Measurements from ENCODE around the gene ATG9B.

DNA sequence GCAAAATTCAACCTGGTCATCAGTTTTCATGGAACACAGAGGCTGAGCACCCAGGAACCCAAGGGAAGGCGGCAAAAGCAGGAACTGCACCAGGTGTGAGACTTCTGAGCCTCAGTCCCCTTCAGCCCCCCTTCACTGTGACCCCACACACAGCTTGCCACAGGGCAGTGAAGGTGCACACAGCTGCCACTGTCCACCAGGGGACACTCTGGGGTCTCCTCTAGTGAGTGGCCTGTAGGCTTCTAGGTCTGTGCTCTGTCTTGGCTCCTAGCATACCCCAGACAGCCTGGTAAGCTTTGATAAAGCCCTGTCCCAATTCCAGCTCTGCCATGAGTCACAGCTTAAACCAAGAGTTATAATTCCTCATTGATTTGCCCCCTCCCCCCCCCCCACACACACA lies 58.3 kb downstream of the ATG9B start:
- TF ChIP-seq EZH2 (IDR thresholded peaks at IDR 0.05; ENCODE audit: borderline replicate concordance, low read depth, low read length, severe bottlenecking): no peak
- TF ChIP-seq, protein P1, sequence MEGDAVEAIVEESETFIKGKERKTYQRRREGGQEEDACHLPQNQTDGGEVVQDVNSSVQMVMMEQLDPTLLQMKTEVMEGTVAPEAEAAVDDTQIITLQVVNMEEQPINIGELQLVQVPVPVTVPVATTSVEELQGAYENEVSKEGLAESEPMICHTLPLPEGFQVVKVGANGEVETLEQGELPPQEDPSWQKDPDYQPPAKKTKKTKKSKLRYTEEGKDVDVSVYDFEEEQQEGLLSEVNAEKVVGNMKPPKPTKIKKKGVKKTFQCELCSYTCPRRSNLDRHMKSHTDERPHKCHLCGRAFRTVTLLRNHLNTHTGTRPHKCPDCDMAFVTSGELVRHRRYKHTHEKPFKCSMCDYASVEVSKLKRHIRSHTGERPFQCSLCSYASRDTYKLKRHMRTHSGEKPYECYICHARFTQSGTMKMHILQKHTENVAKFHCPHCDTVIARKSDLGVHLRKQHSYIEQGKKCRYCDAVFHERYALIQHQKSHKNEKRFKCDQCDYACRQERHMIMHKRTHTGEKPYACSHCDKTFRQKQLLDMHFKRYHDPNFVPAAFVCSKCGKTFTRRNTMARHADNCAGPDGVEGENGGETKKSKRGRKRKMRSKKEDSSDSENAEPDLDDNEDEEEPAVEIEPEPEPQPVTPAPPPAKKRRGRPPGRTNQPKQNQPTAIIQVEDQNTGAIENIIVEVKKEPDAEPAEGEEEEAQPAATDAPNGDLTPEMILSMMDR (IDR thresholded peaks at IDR 0.05; ENCODE audit: extremely low read depth in 1 of 2, insufficient read depth in 1 of 2, low read depth in 1 of 2, low read length in 2 of 2): peak; percentile 44 to 76
- TF ChIP-seq, protein P2, sequence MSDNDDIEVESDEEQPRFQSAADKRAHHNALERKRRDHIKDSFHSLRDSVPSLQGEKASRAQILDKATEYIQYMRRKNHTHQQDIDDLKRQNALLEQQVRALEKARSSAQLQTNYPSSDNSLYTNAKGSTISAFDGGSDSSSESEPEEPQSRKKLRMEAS (IDR thresholded peaks at IDR 0.05; ENCODE audit: insufficient read depth, insufficient read length): no peak
